Endothelial cell of umbilical vein (primary cell): ENCODE measurements around the gene HEBP1. TPM values are rescaled to one million over a fixed set of nuclear protein-coding genes. Genes with fewer than 3 reads are reported as not detected.

Experiments
- BruUV-seq: library from RNA; stranded (reverse); fragments of 400-500 nt; replicated peaks from 2 replicates; lab custom pipeline; 2021; lab: Mats Ljungman, UMichigan
- CTCF ChIA-PET: fragments of 300-600, 350-600 bp; sonication (Branson Sonifier 250); formaldehyde crosslinking; loops from one replicate; lab custom pipeline; 2021; ENCODE audit warnings: antibody characterized with exemption, inconsistent platforms; lab: Charles Lee
- POLR2A ChIA-PET: fragments of 300-600, 350-600 bp; sonication (Branson Sonifier 250); formaldehyde crosslinking; loops from one replicate; lab custom pipeline; 2021; ENCODE audit warnings: antibody characterized with exemption, inconsistent platforms; lab: Charles Lee
- DNase-seq: peaks from one replicate; pipeline ENCODE4 v3.0.0-alpha.2; 2011; ENCODE audit warnings: low read depth, low spot score
- FAIRE-seq: peaks from 2 replicates; lab custom pipeline; 2011; peaks lifted over from hg19 to GRCh38; lab: Jason Lieb, UNC
- H2AFZ ChIP-seq: 2 replicates; pipeline ENCODE4 v1.6.0; 2012; ENCODE audit warnings: low read depth, low read length, control low read depth, inconsistent platforms
- H3K27ac ChIP-seq: 2 replicates; pipeline ENCODE4 v1.5.1; 2011; ENCODE audit warnings: low read depth, mild to moderate bottlenecking, control low read depth, low read length, moderate library complexity; ENCODE audit not compliant: insufficient read depth
- H3K27me3 ChIP-seq, 2 experiments: 2 replicates each; pipeline versions ENCODE4 v1.6.0 to v1.6.1; 2011; ENCODE audit warnings: low read length in 2 of 2, mixed read lengths in 1 of 2; ENCODE audit not compliant: control insufficient read depth in 2 of 2, insufficient read depth in 2 of 2
- H3K36me3 ChIP-seq, 2 experiments: 2 replicates in 1 of 2; 3 replicates in 1 of 2; pipeline ENCODE4 v1.5.1; 2011; ENCODE audit warnings: low read length in 2 of 2, mild to moderate bottlenecking in 1 of 2, moderate library complexity in 1 of 2; ENCODE audit not compliant: control insufficient read depth in 2 of 2, insufficient read depth in 2 of 2; ENCODE audit errors: extremely low read depth in 1 of 2
- H3K4me1 ChIP-seq: 3 replicates; pipeline ENCODE4 v1.5.1; 2011; ENCODE audit warnings: mild to moderate bottlenecking, low read length; ENCODE audit not compliant: control insufficient read depth, insufficient read depth; ENCODE audit errors: extremely low read depth
- H3K4me2 ChIP-seq: 2 replicates; pipeline ENCODE4 v1.6.1; 2011; ENCODE audit warnings: low read length, control low read depth, mixed read lengths; ENCODE audit not compliant: insufficient read depth
- H3K4me3 ChIP-seq, 3 experiments: fragments of 200-600 bp in 1 of 3; sonication (generic), shearing (Covaris generic) in 1 of 3; replicated peaks in 1 of 3; 2 replicates each; pipeline ENCODE4 v1.5.1; 2011 to 2016; ENCODE audit warnings: control low read depth in 3 of 3, low read length in 3 of 3, mild to moderate bottlenecking in 2 of 3, inconsistent platforms in 1 of 3, low read depth in 1 of 3, moderate library complexity in 1 of 3; ENCODE audit not compliant: insufficient read depth in 1 of 3
- H3K79me2 ChIP-seq: 2 replicates; pipeline ENCODE4 v1.6.0; 2012; ENCODE audit warnings: low read length, inconsistent platforms; ENCODE audit not compliant: control insufficient read depth, insufficient read depth
- H3K9ac ChIP-seq: replicated peaks from 2 replicates; pipeline ENCODE3; 2011; ENCODE audit warnings: low read length, control low read depth; ENCODE audit not compliant: insufficient read depth; ENCODE audit errors: extremely low read depth
- H3K9me1 ChIP-seq: replicated peaks from 3 replicates; pipeline ENCODE4 v1.6.0; 2011; ENCODE audit warnings: mild to moderate bottlenecking, low read length; ENCODE audit not compliant: control insufficient read depth, insufficient read depth; ENCODE audit errors: extremely low read depth
- H3K9me3 ChIP-seq: replicated peaks from 2 replicates; pipeline ENCODE4 v1.5.1; 2012; ENCODE audit warnings: low read length, inconsistent platforms; ENCODE audit not compliant: control insufficient read depth, insufficient read depth
- H4K20me1 ChIP-seq: replicated peaks from 2 replicates; pipeline ENCODE3; 2011; ENCODE audit warnings: mild to moderate bottlenecking, low read length; ENCODE audit not compliant: control insufficient read depth, insufficient read depth; ENCODE audit errors: extremely low read depth
- CTCF ChIP-seq, 2 donors: IDR thresholded peaks; 1 replicate in 1 of 2; 2 replicates in 1 of 2; pipeline ENCODE4 v1.5.1; 2011; ENCODE audit warnings: low read length in 2 of 2, mild to moderate bottlenecking in 2 of 2, moderate library complexity in 2 of 2, control low read depth in 1 of 2, inconsistent platforms in 1 of 2, low read depth in 1 of 2; ENCODE audit not compliant: insufficient read depth in 1 of 2; ENCODE audit errors: extremely low read depth in 1 of 2
- EZH2 ChIP-seq: IDR thresholded peaks from 2 replicates; pipeline ENCODE4 v1.6.1; 2012; ENCODE audit warnings: borderline replicate concordance, low read depth, mild to moderate bottlenecking, moderate library complexity, low read length, inconsistent platforms; ENCODE audit not compliant: severe bottlenecking
- FOS ChIP-seq: IDR thresholded peaks from 2 replicates; pipeline ENCODE4 v1.6.1; 2011; ENCODE audit warnings: mild to moderate bottlenecking, low read length, moderate library complexity, borderline replicate concordance; ENCODE audit not compliant: insufficient read depth
- GATA2 ChIP-seq: IDR thresholded peaks from 2 replicates; pipeline ENCODE4 v1.7.0; 2011; ENCODE audit warnings: low read depth, mild to moderate bottlenecking, moderate library complexity, mixed read lengths, low read length; ENCODE audit not compliant: insufficient read length, insufficient read depth
- JUN ChIP-seq: IDR thresholded peaks from 2 replicates; pipeline ENCODE4 v1.6.1; 2011; ENCODE audit warnings: borderline replicate concordance, low read depth; ENCODE audit not compliant: insufficient read length, insufficient read depth
- MAX ChIP-seq: IDR thresholded peaks from 2 replicates; pipeline ENCODE4 v1.6.1; 2011; ENCODE audit not compliant: insufficient read depth, insufficient read length
- MYC ChIP-seq: IDR thresholded peaks from one replicate; pipeline ENCODE4 v1.6.1; 2011; ENCODE audit warnings: mild to moderate bottlenecking, low read depth, low read length
- POLR2A ChIP-seq: IDR thresholded peaks from 2 replicates; pipeline ENCODE4 v1.6.1; 2012; ENCODE audit warnings: low read depth, mild to moderate bottlenecking, control low read depth, low read length
- POLR2AphosphoS5 ChIP-seq: IDR thresholded peaks from 2 replicates; pipeline ENCODE4 v1.6.1; 2012; ENCODE audit warnings: low read depth, mild to moderate bottlenecking, control low read depth, low read length, moderate library complexity; ENCODE audit not compliant: insufficient read depth
- dilution Hi-C: fragments of 300-500 bp; cut with MboI; formaldehyde crosslinking; loops from one replicate; pipeline ENCODE4 v1.15.0; 2019; ENCODE audit warnings: low sequenced_read_pairs; ENCODE audit not compliant: extremely low pct_ligation_motif_present
- intact Hi-C: fragments of 100-400 bp; cut with micrococcal nuclease; formaldehyde crosslinking; loops from one replicate; pipeline ENCODE4 v1.10.0; 2022
- polyA plus RNA-seq, 4 experiments: library from polyadenylated mRNA; depleted of rRNA in 3 of 4; stranded (reverse) in 3 of 4; unstranded in 1 of 4; fragments of >200 nt; gene quantifications; 2 replicates each; pipeline versions ENCODE4 v1.2.1 to v1.2.3, GENCODE V29; 2011 to 2012; ENCODE audit warnings: missing spikeins in 1 of 4
- total RNA-seq: library from RNA; stranded (reverse); gene quantifications from 2 replicates; pipeline ENCODE4 v1.2.3, GENCODE V29; 2021

The HEBP1 gene
- total and polyA plus RNA-seq, 2 donors (not counting 3 experiments of a cell fraction or from before 2014, with no cell fraction given) = 23.1 to 59.5 TPM

GRCh38 chr12:13004361-13004760, 4.3 kb upstream of the HEBP1 start:
- no peaks in the 10 kb centered on the region for H3K79me2 ChIP-seq
- CTCF ChIA-PET = no interaction called here
- DNase-seq (no peak), FAIRE-seq (no peak)
- POLR2A ChIA-PET = no interaction called here
- H3K4me2 ChIP-seq = no peak overlapping the region
- no peaks in the 10 kb centered on the region for H3K27me3 ChIP-seq
- H3K9me1 ChIP-seq = no peaks in the 10 kb centered on the region
- BruUV-seq = no TSS peak
- no peak overlapping the region for H3K4me3 ChIP-seq
- no peak for TF ChIP-seq CTCF (IDR thresholded peaks at IDR 0.05; ENCODE audit: extremely low read depth in 1 of 2, insufficient read depth in 1 of 2, low read depth in 1 of 2, low read length in 2 of 2)
- no peak for TF ChIP-seq EZH2
- no peak for TF ChIP-seq POLR2AphosphoS5
- no peak for TF ChIP-seq JUN
- no peak for TF ChIP-seq POLR2A
- no peak for TF ChIP-seq FOS
- TF ChIP-seq MAX = no peak
- no peak for TF ChIP-seq GATA2
- no peak for TF ChIP-seq MYC
- H3K9me3 ChIP-seq = no peaks in the 10 kb centered on the region
- dilution Hi-C loops = no loop called here
- no peaks in the 10 kb centered on the region for H4K20me1 ChIP-seq
- no peak overlapping the region for H3K9ac ChIP-seq
- peaks cover 14% of the 10 kb centered on the region for H3K4me1 ChIP-seq
- H2AFZ ChIP-seq = no peak overlapping the region
- intact Hi-C loops = no loop called here
- H3K36me3 ChIP-seq = no peaks in the 10 kb centered on the region
- H3K27ac ChIP-seq = no peak overlapping the region
